ENCODE data around the gene ZNF358.

GRCh38 chr19:7527516-7528191 is 11.8 kb downstream of the ZNF358 start:
- TF ChIP-seq CTCF (IDR thresholded peaks at IDR 0.05), result no peak
- no peak for TF ChIP-seq EZH2 (IDR thresholded peaks at IDR 0.05)

Measured in neural progenitor cell (in vitro differentiated cells).